Putamen (tissue), 1 donor: Measurements from ENCODE around the gene CRIP3.
A peak's percentile ranks its signal among the peaks of the same experiment; 100 is the strongest.

Experiments
- DNase-seq: peaks from one replicate; pipeline ENCODE4 v3.0.0-alpha.2; 2016; ENCODE audit warnings: low spot score

CRIP3 gene

DNA sequence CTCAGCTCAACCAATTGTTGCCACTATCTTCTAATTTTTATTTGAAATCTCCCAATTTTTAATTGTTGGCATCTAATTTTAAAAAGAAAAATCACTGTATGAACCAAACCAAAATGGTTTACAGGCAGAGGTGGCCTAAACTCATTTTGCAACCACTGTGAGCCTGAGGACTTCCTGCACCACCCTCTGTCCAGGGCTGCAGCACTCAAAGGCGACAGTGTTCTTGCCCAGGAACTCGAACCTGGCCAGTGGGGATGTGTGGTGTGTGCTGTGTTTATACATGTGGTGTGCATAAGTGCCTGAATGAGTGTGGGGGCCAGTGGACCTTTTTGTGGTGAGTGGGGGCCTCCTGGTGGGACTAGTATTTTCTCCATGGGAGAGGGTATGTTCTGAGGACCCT, 34.9 kb downstream of the CRIP3 start:
- DNase-seq, result no peak

- no peak for DNase-seq
Measured at GRCh38 chr6:43271944-43272343, 36.7 kb downstream of the CRIP3 start.

- no peak for DNase-seq
Measured at GRCh38 chr6:43271103-43271815, 37.4 kb downstream of the CRIP3 start.

DNA sequence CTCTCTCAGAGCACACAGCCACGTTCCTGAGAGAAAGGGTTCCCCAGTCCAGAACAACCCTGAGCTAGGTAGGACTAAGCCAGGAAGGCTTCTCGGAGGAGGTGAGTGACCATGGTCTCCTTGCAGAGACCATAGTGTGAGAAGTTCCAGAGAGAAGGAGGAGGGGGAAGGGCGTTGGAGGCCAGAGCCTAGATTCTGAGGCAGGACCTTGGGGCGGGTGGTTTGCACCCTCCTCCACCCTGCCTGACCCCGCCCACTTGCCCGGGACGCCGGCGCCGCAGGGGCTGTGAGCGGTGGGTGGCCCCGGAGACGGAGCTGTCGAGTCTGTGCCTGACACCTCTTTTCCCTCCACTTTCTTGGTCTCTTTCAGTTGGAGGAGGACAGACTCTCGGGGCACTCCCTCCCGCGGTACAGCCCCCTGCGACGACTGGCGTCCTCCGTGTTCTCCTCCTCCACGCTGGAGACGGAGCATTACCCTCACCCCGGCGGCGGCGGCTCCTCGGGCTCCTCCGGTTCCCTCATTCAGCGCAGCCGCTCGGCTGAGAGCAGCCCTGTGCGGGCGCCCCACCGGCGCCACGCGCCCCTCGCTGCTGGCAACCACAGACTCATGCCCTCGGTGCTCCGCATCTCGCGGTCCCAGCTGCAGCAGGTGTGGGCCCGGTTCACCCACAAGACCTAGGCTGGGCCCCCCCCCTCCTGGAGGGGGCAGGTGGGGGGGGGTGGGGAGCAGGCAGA, 39.2 kb downstream of the CRIP3 start:
- DNase-seq, result no peak

- no peak for DNase-seq
Measured at GRCh38 chr6:43268782-43269272, 39.8 kb downstream of the CRIP3 start.

DNA sequence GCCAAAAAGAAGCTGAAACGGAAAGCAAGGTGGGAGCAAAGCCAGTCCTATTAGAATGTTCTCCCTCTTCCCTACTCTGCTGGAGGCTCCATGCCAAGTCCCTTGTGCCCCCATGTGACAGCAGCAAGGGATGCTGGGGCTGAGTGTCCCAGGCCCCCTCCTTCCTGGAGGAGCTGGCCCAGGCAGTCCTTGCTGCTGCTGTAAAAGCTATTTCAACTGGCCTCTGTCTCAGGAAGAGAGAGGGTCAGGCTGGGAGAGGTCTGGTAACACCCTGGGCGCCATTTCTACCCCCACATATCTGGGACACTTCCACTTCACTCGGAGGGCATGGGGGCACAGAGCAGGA, 40.3 kb downstream of the CRIP3 start:
- peak; percentile 67 for DNase-seq

DNA sequence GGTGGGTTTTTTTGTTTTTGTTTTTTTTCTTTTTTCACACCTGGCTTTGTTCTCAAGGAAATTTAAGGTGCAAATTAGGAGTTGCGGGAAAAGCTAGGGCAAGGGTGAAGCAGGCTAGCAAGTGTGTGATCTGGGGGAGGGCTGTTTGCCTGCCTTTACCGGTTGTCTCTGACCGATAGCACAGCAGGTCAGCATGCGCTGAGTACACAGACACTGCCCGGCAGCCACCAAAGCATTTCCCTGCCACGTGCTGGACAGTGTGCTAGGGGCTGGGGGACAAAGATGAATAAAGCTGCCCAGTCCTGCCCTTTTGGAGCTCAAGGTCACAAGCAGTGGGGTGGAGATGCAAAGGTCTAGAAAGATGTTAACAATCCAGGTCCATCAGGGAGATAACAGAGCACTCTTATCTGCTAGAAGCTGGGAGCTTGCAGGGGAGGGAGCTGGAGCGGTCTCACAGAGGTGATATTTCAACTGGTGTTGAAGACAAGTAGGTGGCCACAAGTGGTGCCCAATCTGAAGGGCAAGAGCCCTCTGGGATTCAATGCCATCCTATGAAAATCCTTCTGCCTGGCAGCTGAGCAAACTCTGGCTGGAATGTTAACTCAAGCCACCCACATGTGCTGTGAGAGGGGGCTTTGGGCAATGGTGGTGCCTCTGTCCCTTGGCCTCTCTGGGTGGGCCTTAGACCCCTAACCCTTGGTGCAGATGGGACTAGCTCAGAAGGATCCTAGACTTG, 40.8 kb downstream of the CRIP3 start:
- DNase-seq, result no peak

- no peak for DNase-seq
Measured at GRCh38 chr6:43265564-43265963, 43.1 kb downstream of the CRIP3 start.

DNA sequence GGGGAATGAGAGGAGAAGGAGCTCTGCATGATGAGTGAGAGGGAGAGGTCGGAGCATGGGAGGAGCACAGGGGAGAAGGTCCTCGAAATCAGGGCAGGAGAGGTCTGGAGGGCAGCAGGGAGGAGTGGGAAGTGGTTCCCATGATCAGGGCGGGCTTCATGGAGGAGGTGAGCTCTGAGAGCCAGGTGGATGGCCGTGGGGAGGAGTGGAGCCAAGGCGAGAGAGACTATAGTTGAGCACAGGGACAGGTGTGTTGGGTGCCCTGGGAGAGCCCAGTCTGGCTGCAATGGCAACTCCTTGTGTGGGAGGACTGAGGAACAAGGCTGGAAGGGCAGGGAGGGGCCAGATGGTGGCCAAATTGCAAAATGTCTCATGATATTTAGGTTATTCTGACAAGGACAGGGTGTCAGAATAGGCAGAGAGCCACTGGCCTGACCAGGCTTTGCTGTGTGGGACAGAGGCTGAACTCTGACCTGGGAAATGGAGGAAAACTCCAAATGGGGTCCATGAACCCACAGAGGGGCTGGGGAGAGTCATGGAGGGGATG, 44.0 kb downstream of the CRIP3 start:
- DNase-seq, result no peak

DNA sequence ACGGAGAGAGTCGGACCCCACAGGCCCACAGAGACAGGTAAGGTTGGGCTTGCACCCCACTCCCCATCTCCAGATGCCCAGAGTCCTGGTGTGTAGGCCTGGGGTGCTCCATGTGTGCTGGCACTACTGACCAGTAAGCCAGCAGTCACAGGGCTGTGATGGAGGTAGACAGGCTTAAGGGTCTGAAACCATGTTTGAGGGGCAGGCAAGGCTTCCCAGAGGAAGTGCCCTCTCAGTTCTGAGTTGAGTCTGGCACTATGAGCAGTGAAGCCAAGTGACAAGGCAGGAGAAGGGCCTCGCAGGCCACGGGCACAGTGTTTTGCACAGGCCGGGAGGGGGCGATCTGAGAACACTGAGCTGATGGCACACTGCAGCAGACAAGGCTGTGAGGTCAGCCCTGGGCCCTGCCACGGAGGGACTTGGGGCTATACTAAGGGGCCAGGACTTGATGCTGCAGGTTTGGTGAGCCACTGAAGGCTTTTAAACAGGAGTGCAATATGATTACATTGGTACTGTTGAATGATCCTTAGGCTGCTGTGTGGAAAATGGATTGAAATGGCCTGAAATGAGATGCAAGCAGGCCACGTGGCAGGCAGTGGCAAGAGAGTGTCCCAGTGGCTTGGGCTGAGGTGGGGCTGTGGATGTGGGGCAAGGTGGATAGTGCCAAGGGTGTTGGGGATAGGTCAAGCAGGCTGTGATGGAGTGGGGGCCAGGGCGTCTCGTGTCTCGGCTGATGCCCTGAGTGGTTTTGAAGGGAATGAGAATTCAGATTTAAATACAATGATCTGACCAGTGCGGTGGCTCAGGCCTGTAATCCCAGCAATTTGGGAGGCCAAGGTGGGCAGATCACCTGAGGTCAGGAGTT, 45.1 kb downstream of the CRIP3 start:
- no peak for DNase-seq

- DNase-seq, result no peak
Measured at GRCh38 chr6:43262780-43263313, 45.8 kb downstream of the CRIP3 start.

GRCh38 chr6:43262000-43262779, 46.4 kb downstream of the CRIP3 start:
- no peak for DNase-seq

- no peak for DNase-seq
Measured at GRCh38 chr6:43261198-43261597, 47.4 kb downstream of the CRIP3 start.

- DNase-seq, result no peak
Measured at GRCh38 chr6:43260791-43261190, 47.8 kb downstream of the CRIP3 start.

DNA sequence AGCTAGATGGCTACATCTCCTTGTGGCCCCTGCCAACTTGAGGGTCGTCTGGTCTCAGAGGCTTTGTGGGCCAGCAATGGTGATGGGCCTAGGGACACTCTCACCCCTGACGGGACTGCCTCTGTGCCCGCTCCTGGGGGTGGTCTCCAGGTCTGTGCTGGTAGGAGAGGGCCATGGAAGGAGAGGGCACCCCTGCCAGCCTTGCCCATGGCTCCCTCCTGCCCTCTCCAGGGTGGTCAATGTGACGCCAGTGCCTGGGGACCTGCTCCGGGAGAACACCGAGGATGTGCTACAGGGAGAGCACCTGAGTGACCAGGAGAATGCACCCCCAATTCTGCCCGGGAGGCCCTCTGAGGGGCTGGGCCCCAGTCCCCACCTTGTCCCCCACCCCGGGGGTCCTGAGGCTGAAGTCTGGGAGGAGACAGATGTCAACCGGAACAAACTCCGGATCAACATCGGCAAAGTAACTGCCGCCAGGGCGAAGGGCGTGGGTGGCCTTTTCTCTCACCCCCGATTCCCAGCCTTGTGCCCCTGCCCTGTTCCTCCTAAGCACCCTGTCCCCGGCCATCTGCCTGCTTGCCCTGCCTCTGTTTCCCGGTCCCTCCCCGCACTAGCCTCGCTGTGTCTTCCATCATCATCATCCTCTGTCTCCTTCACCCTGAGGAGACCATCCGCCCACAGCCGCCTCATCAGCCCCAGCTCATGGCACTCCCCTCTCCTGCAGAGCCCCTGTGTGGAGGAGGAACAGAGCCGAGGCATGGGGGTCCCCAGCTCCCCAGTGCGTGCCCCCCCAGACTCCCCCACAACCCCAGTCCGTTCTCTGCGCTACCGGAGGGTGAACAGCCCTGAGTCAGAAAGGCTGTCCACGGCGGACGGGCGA, 49.6 kb downstream of the CRIP3 start:
- no peak for DNase-seq

DNA sequence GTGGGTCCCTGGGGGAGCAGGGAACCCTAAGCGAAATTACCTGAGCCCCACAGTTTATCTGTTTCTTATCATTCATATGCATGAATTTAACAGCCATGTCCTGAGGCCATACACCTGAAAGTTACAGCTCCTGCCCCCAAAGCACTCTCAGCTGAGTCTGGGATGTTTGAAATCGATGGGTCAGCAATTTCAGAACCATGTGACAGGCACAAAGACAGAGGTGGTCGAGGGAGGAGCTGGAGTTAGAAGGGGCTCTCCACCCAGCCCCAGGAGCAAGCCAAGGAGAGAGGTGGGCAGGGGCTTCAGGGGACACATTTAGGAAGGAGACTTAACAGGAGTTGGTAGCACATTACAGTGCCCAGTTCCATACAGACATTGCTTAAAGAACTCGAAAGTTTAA, 50.4 kb downstream of the CRIP3 start:
- no peak for DNase-seq

GRCh38 chr6:43257367-43258145, 51.1 kb downstream of the CRIP3 start:
- no peak for DNase-seq

- DNase-seq, result no peak
Measured at GRCh38 chr6:43256670-43257366, 51.8 kb downstream of the CRIP3 start.
